Measurements from ENCODE around the gene TNIK. TPM values are rescaled to one million over a fixed set of nuclear protein-coding genes. Genes with fewer than 3 reads are reported as not detected.

TNIK gene
- polyA plus RNA-seq, 3 donors = 16.5 to 22.3 (median 18.0) TPM

- DNase-seq (ENCODE audit: low read depth in 3 of 3, low spot score in 2 of 3) = no peak
Observed at GRCh38 chr3:171470714-171471227, 10.6 kb upstream of the TNIK start.

GRCh38 chr3:171469376-171469775 lies 9.2 kb upstream of the TNIK start:
- DNase-seq (ENCODE audit: low read depth in 3 of 3, low spot score in 2 of 3) = no peak

- no peak for DNase-seq (ENCODE audit: low read depth in 3 of 3, low spot score in 2 of 3)
Observed at GRCh38 chr3:171468296-171468906, 8.2 kb upstream of the TNIK start.

- DNase-seq (ENCODE audit: low read depth in 3 of 3, low spot score in 2 of 3) = no peak
Observed at GRCh38 chr3:171465763-171466162, 5.6 kb upstream of the TNIK start.

- no peak for DNase-seq (ENCODE audit: low read depth in 3 of 3, low spot score in 2 of 3)
Observed at GRCh38 chr3:171464462-171464861, 4.3 kb upstream of the TNIK start.

- DNase-seq (ENCODE audit: low read depth in 3 of 3, low spot score in 2 of 3) = no peak
Observed at GRCh38 chr3:171462224-171462623, 2.0 kb upstream of the TNIK start.

GRCh38 chr3:171461525-171461917 lies 1.3 kb upstream of the TNIK start:
- no peak for DNase-seq (ENCODE audit: low read depth in 3 of 3, low spot score in 2 of 3)

GRCh38 chr3:171460725-171461524 lies 720 bp upstream of the TNIK start:
- no peak for DNase-seq (ENCODE audit: low read depth in 3 of 3, low spot score in 2 of 3)

GRCh38 chr3:171459137-171459941 lies 866 bp downstream of the TNIK start:
- DNase-seq (ENCODE audit: low read depth in 3 of 3, low spot score in 2 of 3) = no peak

- no peak for DNase-seq (ENCODE audit: low read depth in 3 of 3, low spot score in 2 of 3)
Observed at GRCh38 chr3:171458864-171459136, 1.4 kb downstream of the TNIK start.

GRCh38 chr3:171458071-171458863 lies 1.9 kb downstream of the TNIK start:
- DNase-seq (ENCODE audit: low read depth in 3 of 3, low spot score in 2 of 3) = no peak

GRCh38 chr3:171457607-171458061 lies 2.6 kb downstream of the TNIK start:
- no peak for DNase-seq (ENCODE audit: low read depth in 3 of 3, low spot score in 2 of 3)

GRCh38 chr3:171456765-171457606 lies 3.2 kb downstream of the TNIK start:
- no peak for DNase-seq (ENCODE audit: low read depth in 3 of 3, low spot score in 2 of 3)

GRCh38 chr3:171455603-171456550 lies 4.3 kb downstream of the TNIK start:
- DNase-seq (ENCODE audit: low read depth in 3 of 3, low spot score in 2 of 3) = no peak

GRCh38 chr3:171454041-171454440 lies 6.2 kb downstream of the TNIK start:
- no peak for DNase-seq (ENCODE audit: low read depth in 3 of 3, low spot score in 2 of 3)

- DNase-seq (ENCODE audit: low read depth in 3 of 3, low spot score in 2 of 3) = no peak
Observed at GRCh38 chr3:171453180-171453886, 6.9 kb downstream of the TNIK start.

- no peak for DNase-seq (ENCODE audit: low read depth in 3 of 3, low spot score in 2 of 3)
Observed at GRCh38 chr3:171452328-171452727, 7.9 kb downstream of the TNIK start.

GRCh38 chr3:171451915-171452314 lies 8.3 kb downstream of the TNIK start:
- DNase-seq (ENCODE audit: low read depth in 3 of 3, low spot score in 2 of 3) = no peak
